Right cardiac atrium (tissue), 5 donors: Measurements from ENCODE around the gene HS2ST1. TPM values are rescaled to one million over a fixed set of nuclear protein-coding genes. Genes with fewer than 3 reads are reported as not detected.
A peak's percentile ranks its signal among the peaks of the same experiment; 100 is the strongest.

Source experiments
- ATAC-seq, 2 donors: fragments of 200-7000 bp; cut with Tn5 transposase; one replicate each; pipeline versions ENCODE4 v1.8.0 to v1.9.1; 2020; ENCODE audit warnings: moderate library complexity in 2 of 2, mild to moderate bottlenecking in 1 of 2
- DNase-seq, 3 donors: peaks; one replicate each; pipeline ENCODE4 v3.0.0-alpha.2; 2020
- H3K27ac ChIP-seq: one replicate; pipeline ENCODE4 v1.5.1; 2013; ENCODE audit warnings: mild to moderate bottlenecking, low read length, control low read depth, moderate library complexity
- H3K27me3 ChIP-seq: one replicate; pipeline ENCODE4 v1.6.1; 2013; ENCODE audit not compliant: control insufficient read depth, insufficient read depth
- H3K4me1 ChIP-seq: one replicate; pipeline ENCODE4 v1.6.1; 2013; ENCODE audit warnings: low read length; ENCODE audit not compliant: control insufficient read depth, insufficient read depth
- H3K4me3 ChIP-seq: one replicate; pipeline ENCODE4 v1.5.1; 2013; ENCODE audit warnings: low read length, control low read depth
- H3K9me3 ChIP-seq: one replicate; pipeline ENCODE4 v1.6.1; 2013; ENCODE audit warnings: low read length; ENCODE audit not compliant: control insufficient read depth
- WGBS: extraction: QIAGEN DNeasy Blood & Tissue Kit; methylation state at CpG from one replicate; pipeline ENCODE4 v1.1.7; 2013; 5-methylcytosine and 5-hydroxymethylcytosine counted together
- intact Hi-C, 4 donors: fragments of 100-400 bp; cut with DNase I; formaldehyde crosslinking; loops; one replicate each; pipeline versions ENCODE4 v1.11.0 to v1.14.0; 2022 to 2023
- polyA plus RNA-seq: library from polyadenylated mRNA; stranded (reverse); fragments of 200-250 nt; gene quantifications from one replicate; pipeline ENCODE4 v1.2.3, GENCODE V29; 2013
- total RNA-seq, 4 donors: library from RNA; stranded (reverse); fragmentation: NEBNext Ultra II Directional; extraction: Animal tissue kit (Norgen Biotek cat#: 25700); gene quantifications; one replicate each; pipeline ENCODE4 v1.2.1, GENCODE V29; 2021
- donor health status: healthy with polysubstance abuse.
- donor health status: DM: no; HTN: yes; CAD: no.
- donor health status: DM: no; HTN: no; CAD: no.
- donor health status: DM: no; HTN: yes; CAD: no; lungs with severe emphysema.
- donor health status: DM: yes; HTN: yes; CAD: no.

The HS2ST1 gene
- total and polyA plus RNA-seq, 5 donors: 6.0 to 15.7 (median 11.8) TPM

DNA sequence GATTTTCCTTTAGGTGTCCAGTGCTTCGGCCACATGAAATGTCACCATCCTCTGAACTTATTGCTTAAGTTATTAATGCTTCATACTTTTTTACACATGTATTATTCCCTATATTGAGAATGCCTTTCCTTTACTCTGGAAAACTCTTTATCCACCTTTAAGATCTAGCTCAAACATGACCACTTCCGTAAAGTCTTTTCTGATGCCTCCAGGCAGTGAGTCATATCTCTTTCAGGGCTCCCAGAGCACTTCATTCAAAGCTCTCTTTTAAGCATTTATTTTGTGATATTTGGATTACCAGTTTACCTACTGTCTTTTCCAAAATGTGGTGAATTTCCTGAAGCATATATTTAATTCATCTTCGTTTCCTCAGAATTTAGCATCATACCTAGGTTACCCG is 178.9 kb downstream of the HS2ST1 start:
- WGBS: 95% methylated on average over 4 of the region's 4 CpGs
- DNase-seq (no peak), ATAC-seq (no peak)
- Histone ChIP-seq H3K4me1 (no peaks in the 10 kb centered on the region), H3K27ac (no peak overlapping the region), H3K9me3 (no peaks in the 10 kb centered on the region), H3K27me3 (no peaks in the 10 kb centered on the region), H3K4me3 (no peak overlapping the region)
- intact Hi-C loops: no loop called here

GRCh38 chr1:87094238-87094637 is 179.8 kb downstream of the HS2ST1 start:
- no peaks in the 10 kb centered on the region for H3K27me3 ChIP-seq
- ATAC-seq (no peak), DNase-seq (no peak)
- H3K27ac ChIP-seq: no peak overlapping the region
- no peaks in the 10 kb centered on the region for H3K4me1 ChIP-seq
- intact Hi-C loops: no loop called here
- WGBS: 93% methylated on average over 2 of the region's 2 CpGs
- no peaks in the 10 kb centered on the region for H3K9me3 ChIP-seq
- no peak overlapping the region for H3K4me3 ChIP-seq

DNA sequence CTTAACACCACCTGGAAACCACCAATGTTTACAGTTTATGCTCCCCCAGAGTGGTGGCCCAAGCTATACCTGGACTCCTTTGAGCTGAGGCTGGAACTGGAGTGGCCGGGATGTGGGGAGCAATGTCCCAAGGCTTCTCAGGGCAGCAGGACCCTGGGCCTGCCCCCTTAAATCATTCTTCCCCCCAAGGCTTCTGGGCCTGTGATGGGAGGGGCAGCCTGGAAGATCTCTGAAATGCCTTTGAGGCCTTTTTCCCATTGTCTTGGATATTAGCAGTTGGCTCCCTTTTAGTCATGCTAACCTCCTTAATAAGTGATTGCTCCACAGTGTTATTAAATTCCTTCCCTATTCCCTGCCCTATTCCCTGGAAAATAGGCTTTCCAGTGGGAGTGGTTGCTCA is 185.8 kb downstream of the HS2ST1 start:
- intact Hi-C loops: no loop called here
- no peak for ATAC-seq

DNA sequence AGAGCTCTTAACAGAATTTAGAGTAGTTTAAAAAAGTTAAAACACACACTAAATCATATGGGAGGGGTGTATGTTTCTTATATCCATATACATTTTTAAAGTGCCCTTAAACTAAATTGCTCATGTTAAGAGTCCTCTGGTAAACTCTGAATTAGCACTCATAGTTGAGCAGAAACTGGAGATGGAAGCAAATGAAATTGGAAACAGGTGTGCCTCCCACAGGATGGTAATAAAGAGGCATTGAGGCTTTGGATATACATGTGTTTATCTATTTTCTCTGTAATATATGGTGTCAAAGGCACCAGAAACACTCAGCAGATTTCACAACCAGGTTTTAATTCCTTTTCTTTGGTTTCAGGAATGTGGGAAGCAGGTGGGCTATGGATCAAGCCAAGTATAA is 188.6 kb downstream of the HS2ST1 start:
- no peak overlapping the region for H3K4me3 ChIP-seq
- intact Hi-C loops: no loop called here
- no peaks in the 10 kb centered on the region for H3K27me3 ChIP-seq
- no peak for DNase-seq
- H3K4me1 ChIP-seq: no peaks in the 10 kb centered on the region
- no peaks in the 10 kb centered on the region for H3K9me3 ChIP-seq
- no peak overlapping the region for H3K27ac ChIP-seq
- no peak for ATAC-seq

More for the DNA sequence above, 185.8 kb downstream of the HS2ST1 start:
- Histone ChIP-seq H3K9me3 (no peaks in the 10 kb centered on the region), H3K4me1 (no peaks in the 10 kb centered on the region), H3K27ac (no peak overlapping the region), H3K27me3 (no peaks in the 10 kb centered on the region), H3K4me3 (no peak overlapping the region)
- no peak for DNase-seq
- WGBS: 100% methylated on average over 1 of the region's 1 CpG

DNA sequence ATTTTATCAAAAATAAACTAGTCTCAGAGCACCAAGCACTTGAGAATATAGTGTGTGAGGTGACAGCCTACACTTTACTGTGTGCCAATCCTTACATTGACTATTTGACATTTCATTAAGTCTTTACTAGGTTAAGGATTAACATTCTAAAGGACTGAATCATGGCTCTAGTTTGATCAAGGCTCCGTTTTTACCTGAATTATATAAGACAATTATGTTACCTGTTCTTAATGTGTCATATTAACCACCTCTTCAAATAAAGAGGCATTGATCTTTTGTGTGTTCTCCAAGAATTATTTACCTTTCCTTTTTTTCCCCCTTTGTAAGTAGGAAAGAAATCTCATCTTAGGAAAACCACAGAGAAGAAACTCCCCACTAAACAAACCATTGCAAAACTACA is 189.7 kb downstream of the HS2ST1 start:
- Histone ChIP-seq H3K4me3 (no peak overlapping the region), H3K27me3 (no peaks in the 10 kb centered on the region), H3K4me1 (no peaks in the 10 kb centered on the region), H3K9me3 (no peaks in the 10 kb centered on the region), H3K27ac (no peak overlapping the region)
- intact Hi-C loops: no loop called here
- ATAC-seq (no peak), DNase-seq (no peak)
- WGBS: 89% methylated on average over 1 of the region's 1 CpG

GRCh38 chr1:87104945-87105344 is 190.5 kb downstream of the HS2ST1 start:
- DNase-seq (no peak), ATAC-seq (no peak)
- intact Hi-C loops: no loop called here

DNA sequence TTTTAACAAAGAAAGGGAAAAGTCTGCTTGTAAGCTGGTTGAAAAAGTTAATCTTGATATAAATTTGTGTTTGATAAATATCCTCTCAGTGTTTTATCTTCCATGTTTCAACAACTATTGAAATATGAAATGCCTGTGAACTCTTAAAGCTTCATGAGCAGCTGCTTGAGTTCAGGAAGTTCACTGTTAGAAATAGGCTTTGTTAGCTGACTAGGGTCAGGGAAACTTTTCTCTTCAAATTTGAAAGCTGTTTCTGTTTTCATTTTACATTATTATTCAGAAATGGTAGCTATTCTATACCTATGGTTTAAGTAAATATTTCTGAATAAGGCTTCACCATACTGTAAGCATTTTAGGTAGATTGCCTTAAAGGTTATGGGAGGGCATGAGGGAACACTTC is 191.7 kb downstream of the HS2ST1 start:
- DNase-seq (no peak), ATAC-seq (no peak)
- Histone ChIP-seq H3K4me3 (no peak overlapping the region), H3K27ac (no peak overlapping the region), H3K27me3 (no peaks in the 10 kb centered on the region), H3K9me3 (no peaks in the 10 kb centered on the region), H3K4me1 (no peaks in the 10 kb centered on the region)
- intact Hi-C loops: no loop called here

More at GRCh38 chr1:87104945-87105344, 190.5 kb downstream of the HS2ST1 start:
- no peak overlapping the region for H3K27ac ChIP-seq
- H3K4me1 ChIP-seq: no peaks in the 10 kb centered on the region
- H3K4me3 ChIP-seq: no peak overlapping the region
- no peaks in the 10 kb centered on the region for H3K9me3 ChIP-seq
- no peaks in the 10 kb centered on the region for H3K27me3 ChIP-seq

DNA sequence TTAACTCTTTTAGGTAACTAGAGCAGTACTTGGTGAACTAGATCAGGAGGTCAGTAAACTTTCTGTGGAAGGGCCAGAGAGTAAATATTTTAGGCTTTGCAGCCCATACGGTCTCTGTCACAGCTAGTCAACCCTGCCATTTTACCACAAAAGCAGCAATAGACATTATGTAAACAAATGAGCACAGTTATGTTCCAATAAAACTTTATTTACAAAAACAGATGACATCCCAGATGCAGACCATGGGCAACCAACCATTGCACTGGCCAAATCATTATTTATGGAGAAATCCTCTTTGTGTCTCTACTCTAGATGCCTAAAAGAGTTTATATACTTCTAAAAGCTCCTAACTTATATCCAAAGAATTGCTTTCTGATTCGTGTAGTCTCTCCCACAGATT is 192.4 kb downstream of the HS2ST1 start:
- Histone ChIP-seq H3K4me1 (no peaks in the 10 kb centered on the region), H3K27ac (no peak overlapping the region), H3K27me3 (no peaks in the 10 kb centered on the region), H3K4me3 (no peak overlapping the region), H3K9me3 (no peaks in the 10 kb centered on the region)
- 89% methylated on average over 2 of the region's 2 CpGs for WGBS
- no peak for ATAC-seq
- intact Hi-C loops: no loop called here
- DNase-seq: no peak

GRCh38 chr1:87108228-87108627 is 193.8 kb downstream of the HS2ST1 start:
- Histone ChIP-seq H3K27me3 (no peaks in the 10 kb centered on the region), H3K27ac (no peak overlapping the region), H3K9me3 (no peaks in the 10 kb centered on the region), H3K4me1 (no peaks in the 10 kb centered on the region), H3K4me3 (no peak overlapping the region)
- no peak for DNase-seq
- intact Hi-C loops: no loop called here
- WGBS: 71% methylated on average over 1 of the region's 1 CpG
- no peak for ATAC-seq

GRCh38 chr1:87108814-87109411 is 194.5 kb downstream of the HS2ST1 start:
- intact Hi-C loops: no loop called here
- WGBS: 98% methylated on average over 1 of the region's 1 CpG

DNA sequence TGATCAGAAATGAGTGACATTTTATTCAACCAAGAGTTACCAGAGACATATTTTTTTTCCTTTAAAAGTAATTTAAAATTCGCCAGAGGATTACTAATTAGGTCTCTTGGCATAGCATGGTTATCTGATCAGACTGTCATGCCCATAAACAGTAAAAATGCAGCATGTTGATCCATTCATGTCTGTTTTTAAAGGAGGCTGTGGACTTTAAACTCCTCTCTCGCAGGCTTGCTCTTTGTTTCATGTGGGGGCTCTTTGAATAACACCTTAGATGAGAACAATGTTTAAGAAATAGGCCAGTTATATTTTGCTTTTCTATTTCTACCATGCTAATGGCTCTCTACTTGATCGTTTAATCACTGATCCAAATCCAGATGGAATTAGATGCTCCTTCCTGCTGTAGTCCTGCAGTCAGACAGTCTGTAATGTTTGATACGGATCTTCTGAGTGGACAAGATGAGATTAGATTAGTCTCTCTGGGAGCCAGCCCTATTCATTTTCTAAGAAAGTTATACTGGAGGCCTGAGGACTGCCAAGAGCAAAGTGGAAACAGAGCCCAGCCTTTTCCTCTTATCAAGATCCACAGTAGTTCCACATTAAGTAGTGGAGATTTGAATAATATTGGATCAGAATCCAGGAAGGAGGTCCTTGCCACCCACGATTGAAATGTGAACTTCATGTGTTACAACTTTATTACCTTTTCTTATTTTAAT is 197.4 kb downstream of the HS2ST1 start:
- Histone ChIP-seq H3K4me1 (peaks cover 2% of the 10 kb centered on the region), H3K4me3 (no peak overlapping the region), H3K9me3 (no peaks in the 10 kb centered on the region), H3K27ac (no peak overlapping the region), H3K27me3 (no peaks in the 10 kb centered on the region)
- DNase-seq (no peak), ATAC-seq (no peak)
- intact Hi-C loops: no loop called here
- WGBS: 55% methylated on average over 5 of the region's 5 CpGs

More at GRCh38 chr1:87108814-87109411, 194.5 kb downstream of the HS2ST1 start:
- H3K9me3 ChIP-seq: no peaks in the 10 kb centered on the region
- peaks cover 2% of the 10 kb centered on the region for H3K4me1 ChIP-seq
- no peak overlapping the region for H3K27ac ChIP-seq
- no peak for ATAC-seq
- H3K27me3 ChIP-seq: no peaks in the 10 kb centered on the region
- H3K4me3 ChIP-seq: no peak overlapping the region
- DNase-seq: no peak

- H3K27me3 ChIP-seq: no peaks in the 10 kb centered on the region
- no peaks in the 10 kb centered on the region for H3K9me3 ChIP-seq
- DNase-seq (peak; percentile 70 to 81 (median 74)), ATAC-seq (peak; percentile 81 to 88)
- no peak overlapping the region for H3K27ac ChIP-seq
- H3K4me1 ChIP-seq: peaks cover 2% of the 10 kb centered on the region
- no peak overlapping the region for H3K4me3 ChIP-seq
- intact Hi-C loops: no loop called here
- 53% methylated on average over 5 of the region's 5 CpGs for WGBS
Measured at GRCh38 chr1:87113313-87113712, 198.9 kb downstream of the HS2ST1 start.
